K562 (cell line): ENCODE data around the gene CFAP20.

Source experiments
- ATF2 ChIP-seq: sonication (generic); formaldehyde crosslinking; IDR thresholded peaks from 2 replicates; pipeline ENCODE4 v1.8.1; 2022; ENCODE audit warnings: missing genetic modification reagents
- CHD1 ChIP-seq: fragments of 200-600 bp; sonication (generic); IDR thresholded peaks from one replicate; pipeline ENCODE4 v1.6.1; 2012; ENCODE audit warnings: mild to moderate bottlenecking, moderate library complexity, low read length, inconsistent platforms
- CTCF ChIP-seq, 3 experiments: IDR thresholded peaks in 2 of 3; conservative IDR thresholded peaks in 1 of 3; 2 replicates each; pipeline ENCODE4 v1.5.1; 2011 to 2012; ENCODE audit warnings: low read length in 3 of 3, mild to moderate bottlenecking in 3 of 3, control low read depth in 2 of 3, improper control_type of control experiment in 1 of 3, inconsistent platforms in 1 of 3, low read depth in 1 of 3, mixed read lengths in 1 of 3, moderate library complexity in 1 of 3; ENCODE audit not compliant: insufficient read depth in 2 of 3
- E2F4 ChIP-seq: sonication (generic); formaldehyde crosslinking; IDR thresholded peaks from 2 replicates; pipeline ENCODE4 v1.8.0; 2022; ENCODE audit warnings: mild to moderate bottlenecking, low read depth, missing genetic modification reagents
- LARP7 ChIP-seq: fragments of 450-650 bp; IDR thresholded peaks from 2 replicates; pipeline ENCODE4 v1.6.1; 2016
- MLLT1 ChIP-seq, 2 experiments: fragments of 450-650 bp; IDR thresholded peaks; 2 replicates each; pipeline ENCODE4 v1.6.1; 2016
- MYC ChIP-seq, 2 experiments: fragments of 250-450 bp in 1 of 2; sonication (Bioruptor Pico) in 1 of 2; IDR thresholded peaks; 2 replicates each; pipeline versions ENCODE4 v1.5.1 to v1.6.1; 2012 to 2021; ENCODE audit warnings: low read depth in 2 of 2, borderline replicate concordance in 1 of 2, improper control_type of control experiment in 1 of 2, low read length in 1 of 2, mild to moderate bottlenecking in 1 of 2, moderate library complexity in 1 of 2
- PHF21A ChIP-seq: fragments of 450-650 bp; IDR thresholded peaks from 2 replicates; pipeline ENCODE4 v1.6.1; 2017; ENCODE audit warnings: low read depth, borderline replicate concordance
- POLR2A ChIP-seq: fragments of 450-650 bp; conservative IDR thresholded peaks from 2 replicates; pipeline ENCODE4 v1.6.1; 2016
- SIX5 ChIP-seq, 2 experiments: IDR thresholded peaks; 2 replicates each; pipeline ENCODE4 v1.6.1; 2011; ENCODE audit warnings: low read length in 2 of 2, borderline replicate concordance in 1 of 2, low read depth in 1 of 2, mild to moderate bottlenecking in 1 of 2, moderate library complexity in 1 of 2; ENCODE audit not compliant: insufficient read depth in 1 of 2
- SPI1 ChIP-seq: IDR thresholded peaks from 2 replicates; pipeline ENCODE4 v1.6.1; 2011; ENCODE audit warnings: low read depth, low read length, control low read depth, borderline replicate concordance
- SREBF2 ChIP-seq: sonication (generic); formaldehyde crosslinking; IDR thresholded peaks from 2 replicates; pipeline ENCODE4 v1.4.0; 2020; ENCODE audit warnings: mild to moderate bottlenecking, missing genetic modification reagents
- ZNF134 ChIP-seq: fragments of 250-450 bp; sonication (Bioruptor Pico); conservative IDR thresholded peaks from 2 replicates; pipeline ENCODE4 v1.4.0; 2020
- ZNF318 ChIP-seq, 2 experiments: fragments of 450-650 bp; IDR thresholded peaks; 2 replicates each; pipeline ENCODE4 v1.6.1; 2016; ENCODE audit warnings: mild to moderate bottlenecking in 2 of 2, borderline replicate concordance in 1 of 2, low read depth in 1 of 2, moderate library complexity in 1 of 2

DNA sequence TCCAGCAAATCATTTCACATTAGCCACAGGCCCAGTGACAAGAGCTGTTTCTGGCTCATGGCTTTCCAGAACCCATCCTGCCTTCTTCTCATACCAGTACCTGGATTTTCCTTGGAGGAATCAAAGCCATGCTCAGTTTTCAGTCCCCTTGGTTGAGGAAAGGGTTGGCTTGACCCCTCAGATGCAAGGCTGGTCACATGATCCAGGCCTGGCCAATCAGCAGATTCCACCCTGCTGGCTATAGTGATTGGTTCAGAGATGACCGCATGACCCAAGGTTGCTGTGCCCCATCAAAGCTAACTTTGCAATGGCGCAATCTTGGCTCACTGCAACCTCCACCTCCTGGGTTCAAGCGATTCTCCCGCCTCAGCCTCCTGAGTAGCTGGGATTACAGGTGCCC lies 58.6 kb downstream of the CFAP20 start:
- no peak for TF ChIP-seq CHD1
- no peak for TF ChIP-seq ZNF134 (CRISPR knock-in tag)
- TF ChIP-seq CTCF (IDR thresholded peaks at IDR 0.05 in 2 of 3, conservative IDR thresholded peaks at IDR 0.05 in 1 of 3; ENCODE audit: insufficient read depth in 2 of 3, low read depth in 1 of 3, low read length in 3 of 3) = no peak
- TF ChIP-seq POLR2A = no peak
- TF ChIP-seq MYC (IDR thresholded peaks at IDR 0.05; ENCODE audit: low read depth, low read length) = no peak
- no peak for TF ChIP-seq MYC (CRISPR knock-in tag; IDR thresholded peaks at IDR 0.05; ENCODE audit: borderline replicate concordance, low read depth)
- TF ChIP-seq MLLT1 (IDR thresholded peaks at IDR 0.05) = no peak
- no peak for TF ChIP-seq PHF21A
- no peak for TF ChIP-seq ZNF318 (IDR thresholded peaks at IDR 0.05; ENCODE audit: borderline replicate concordance in 1 of 2, low read depth in 1 of 2)
- no peak for TF ChIP-seq E2F4
- TF ChIP-seq ATF2 (CRISPR knock-in tag) = no peak
- no peak for TF ChIP-seq SPI1
- no peak for TF ChIP-seq LARP7
- TF ChIP-seq SREBF2 (CRISPR knock-in tag) = no peak
- TF ChIP-seq SIX5 (IDR thresholded peaks at IDR 0.05; ENCODE audit: borderline replicate concordance in 1 of 2, insufficient read depth in 1 of 2, low read depth in 1 of 2, low read length in 2 of 2) = no peak
